GM18517 (cell line): ENCODE results near the gene CAPZA1.

Experiments used
- ATAC-seq: cut with Tn5 transposase; IDR thresholded peaks from one replicate; pipeline ENCODE4 v1.9.1; 2021; ENCODE audit warnings: mild to moderate bottlenecking, moderate library complexity; ENCODE audit not compliant: unreplicated experiment

CAPZA1 gene

GRCh38 chr1:112699425-112700144 lies 80.0 kb downstream of the CAPZA1 start:
- no peak for ATAC-seq

GRCh38 chr1:112700290-112701226 lies 80.9 kb downstream of the CAPZA1 start:
- ATAC-seq = peak; percentile 42

DNA sequence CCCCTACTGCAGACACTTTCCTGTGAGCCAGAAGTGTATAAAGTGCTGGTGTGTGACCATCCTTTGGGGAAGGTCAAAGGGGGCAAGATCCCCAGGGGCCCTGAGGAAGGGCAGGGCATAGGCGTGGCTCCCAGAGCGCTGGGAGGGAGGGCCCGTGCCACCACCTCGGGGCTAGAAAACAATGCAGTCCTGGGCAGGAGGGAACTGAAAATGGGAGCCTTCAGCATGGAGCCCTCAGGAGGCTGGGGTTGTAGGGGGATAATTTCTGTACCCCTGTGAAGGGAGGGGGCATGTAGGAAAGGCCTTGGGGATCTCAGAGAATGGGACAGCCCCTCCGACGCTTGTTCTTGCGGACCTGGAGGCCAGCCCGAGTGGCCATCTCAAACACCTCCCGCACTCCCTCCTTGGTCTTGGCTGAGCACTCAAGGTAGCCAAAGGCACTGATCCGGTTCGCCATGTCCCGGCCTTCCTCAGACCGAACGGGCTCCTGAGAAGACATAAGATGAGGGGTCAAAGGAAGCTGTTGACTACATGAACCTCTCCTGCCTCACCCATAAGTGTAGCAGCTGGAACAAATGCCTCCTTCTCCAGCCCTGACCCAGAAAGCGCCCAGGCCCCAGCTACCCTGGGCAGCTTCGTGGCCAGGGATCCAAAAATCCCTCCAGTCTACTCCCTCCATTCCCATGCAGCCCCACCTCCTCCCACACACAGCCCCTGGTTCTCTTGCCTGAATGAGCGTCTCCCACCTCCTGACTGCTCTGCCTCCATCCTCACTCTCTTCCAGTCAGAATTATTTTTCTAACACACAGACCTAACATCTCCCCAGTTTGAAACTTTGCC lies 81.8 kb downstream of the CAPZA1 start:
- ATAC-seq = no peak

DNA sequence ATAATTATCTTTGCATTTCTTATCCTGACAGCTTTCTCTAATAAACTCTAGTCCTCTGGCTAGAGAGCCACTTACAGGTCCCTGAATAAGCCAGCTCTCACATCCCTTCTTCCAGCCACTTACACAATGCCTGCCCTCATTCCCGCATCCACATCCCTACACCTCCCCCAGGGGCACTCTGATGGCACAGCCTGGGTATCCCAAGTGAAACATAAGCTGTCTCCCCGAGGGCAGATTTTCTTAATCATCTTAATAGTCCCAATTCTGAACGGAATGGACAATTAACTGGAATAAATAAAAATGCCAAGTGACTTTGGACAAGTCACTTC lies 82.4 kb downstream of the CAPZA1 start:
- ATAC-seq = no peak

DNA sequence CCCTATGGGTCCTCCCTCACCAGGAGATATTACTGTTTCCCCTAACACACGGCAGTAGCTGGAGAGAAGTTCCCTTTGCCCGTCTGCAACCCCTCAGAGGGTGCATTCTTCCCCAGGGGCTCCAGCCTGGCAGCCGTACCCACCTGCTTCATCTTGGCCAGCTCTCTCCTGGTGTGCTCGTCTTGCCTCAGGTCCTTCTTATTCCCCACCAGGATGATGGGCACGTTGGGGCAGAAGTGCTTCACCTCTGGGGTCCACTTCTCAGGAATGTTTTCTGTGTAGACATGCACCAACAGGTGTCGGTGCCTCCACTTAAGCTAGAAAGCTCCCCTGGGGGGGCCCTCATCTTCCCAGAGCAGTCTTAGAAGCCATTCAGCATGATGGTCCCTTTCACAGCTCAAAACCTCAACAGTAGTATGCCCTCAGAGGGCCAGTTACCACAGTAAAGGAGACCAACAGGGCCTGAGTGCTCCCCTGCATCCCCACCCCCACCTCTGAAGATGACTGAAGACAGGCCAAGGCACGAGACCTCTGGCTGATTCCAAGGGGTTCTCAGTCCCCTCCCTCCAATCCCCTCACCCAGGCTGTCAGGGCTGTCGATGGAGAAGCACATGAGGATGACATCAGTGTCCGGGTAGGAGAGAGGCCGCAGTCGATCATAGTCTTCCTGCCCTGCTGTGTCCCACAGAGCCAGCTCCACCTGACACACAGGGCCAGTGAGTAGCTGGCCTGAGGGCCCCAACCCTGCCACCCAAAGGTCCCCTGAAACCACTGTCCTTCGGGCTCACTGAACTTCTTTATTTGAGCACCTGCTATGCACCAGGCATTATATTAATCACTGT lies 83.0 kb downstream of the CAPZA1 start:
- ATAC-seq = no peak

GRCh38 chr1:112703706-112704105 lies 84.1 kb downstream of the CAPZA1 start:
- no peak for ATAC-seq

GRCh38 chr1:112704391-112704933 lies 84.8 kb downstream of the CAPZA1 start:
- ATAC-seq = no peak

DNA sequence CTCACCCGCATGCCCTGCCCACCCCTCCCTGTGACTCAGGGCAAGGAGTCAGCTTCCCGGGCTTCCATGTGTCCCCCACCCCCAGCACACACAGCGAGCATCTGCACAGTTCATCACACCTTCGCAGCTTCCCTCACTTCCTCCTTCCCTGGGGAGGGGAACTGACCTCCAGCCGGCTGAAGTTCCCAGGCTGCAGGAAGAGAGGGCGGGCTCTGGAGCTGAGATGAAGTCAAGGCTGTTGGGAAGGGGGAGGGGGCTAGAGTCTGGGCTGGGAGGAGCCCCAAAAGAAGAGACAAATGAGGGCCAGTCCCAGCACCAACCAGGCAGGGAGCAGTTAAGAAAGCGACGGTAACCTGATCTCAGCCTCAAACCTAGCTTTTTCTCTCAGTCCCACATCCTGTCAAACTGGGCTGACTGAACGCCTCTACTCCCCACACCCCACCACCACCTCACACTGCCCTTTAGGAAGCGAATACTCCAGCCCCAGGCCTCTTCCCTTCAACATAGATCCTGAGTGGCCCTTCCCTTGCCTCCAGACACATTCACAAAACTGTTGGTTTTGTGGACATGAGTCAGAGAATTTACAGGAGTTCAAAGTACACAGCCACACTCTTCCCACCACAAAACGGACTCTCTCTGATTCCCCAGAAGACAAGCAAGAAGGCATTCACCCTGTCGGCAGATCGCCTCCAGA lies 85.4 kb downstream of the CAPZA1 start:
- ATAC-seq = peak; percentile 51

DNA sequence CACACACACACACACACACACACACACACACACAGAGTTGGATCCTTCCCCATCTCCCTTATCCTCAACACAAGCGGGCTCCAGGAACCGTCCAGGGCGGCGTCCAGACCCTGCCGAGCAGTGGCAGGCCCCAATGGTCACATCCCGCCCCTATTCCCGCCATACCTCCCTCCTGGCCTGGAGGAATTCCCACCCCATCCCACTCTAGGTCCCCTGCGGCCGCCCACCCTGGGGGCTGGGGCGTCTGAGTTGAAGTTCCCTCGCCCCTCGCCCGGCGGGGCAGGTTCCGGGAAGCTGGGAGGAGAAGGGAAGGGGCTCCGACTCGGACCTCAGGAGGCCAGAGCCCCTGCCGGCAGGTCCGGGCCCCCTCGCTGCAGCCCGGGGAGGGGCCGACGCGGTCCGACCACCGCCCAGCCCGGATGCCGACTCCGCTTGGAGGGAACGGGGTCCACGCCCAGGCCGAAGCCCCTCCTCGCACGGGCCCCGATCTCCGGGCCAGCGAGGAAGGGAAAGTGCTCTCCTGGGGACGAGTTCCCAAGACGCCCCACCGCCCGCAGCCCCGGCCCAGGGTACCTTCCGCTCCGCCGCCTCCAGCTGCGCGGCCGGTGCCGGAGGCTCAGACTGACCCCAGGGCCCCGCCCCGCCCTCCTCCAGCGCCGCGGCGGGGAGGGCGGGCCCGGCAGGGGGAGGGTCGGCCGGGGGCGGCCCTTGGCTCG lies 87.0 kb downstream of the CAPZA1 start, which contains the start of gene RHOC:
RHOC (minus strand) TSS at position 623 of the 716 bp plus-strand sequence. CDS start 3,328 bp downstream, outside the sequence.
- peak; percentile 55 for ATAC-seq

DNA sequence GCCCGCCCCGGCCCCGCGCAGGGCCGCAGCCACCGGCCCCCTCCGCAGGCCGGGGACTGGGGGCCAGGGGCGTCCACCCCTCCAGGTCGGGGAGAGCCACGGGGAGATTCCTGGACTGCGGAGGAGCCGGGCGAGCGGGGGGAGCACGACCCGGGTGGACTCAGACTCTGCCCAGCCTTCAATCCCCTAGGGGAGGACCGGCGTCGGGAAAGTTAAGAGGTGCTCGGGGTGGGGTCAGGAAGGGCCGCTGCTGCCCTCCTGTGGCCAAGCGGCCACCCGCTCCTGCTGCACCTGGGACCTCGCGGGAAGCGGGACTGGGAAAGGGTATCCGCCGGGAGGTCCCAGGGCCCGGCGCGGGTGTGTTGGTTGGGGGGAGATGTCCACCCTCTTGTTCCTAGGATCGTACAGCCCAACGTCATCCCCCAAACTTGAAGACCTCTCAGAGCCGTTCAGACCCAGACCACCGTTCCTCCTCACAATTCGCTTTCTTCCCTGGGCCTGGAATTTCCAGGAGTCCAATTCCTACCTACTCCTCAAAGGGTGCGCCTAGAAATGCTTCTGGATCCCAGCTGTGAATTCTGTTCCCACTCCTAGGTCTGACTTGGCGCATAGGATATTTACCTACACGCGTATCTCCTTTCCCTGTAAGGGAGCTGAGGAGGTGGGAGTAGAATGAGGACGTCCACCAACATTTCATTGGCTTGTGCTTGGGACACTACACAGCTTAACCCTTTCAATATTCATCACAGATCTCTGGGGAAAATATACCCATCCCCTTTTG lies 87.8 kb downstream of the CAPZA1 start:
- ATAC-seq = peak; percentile 61

DNA sequence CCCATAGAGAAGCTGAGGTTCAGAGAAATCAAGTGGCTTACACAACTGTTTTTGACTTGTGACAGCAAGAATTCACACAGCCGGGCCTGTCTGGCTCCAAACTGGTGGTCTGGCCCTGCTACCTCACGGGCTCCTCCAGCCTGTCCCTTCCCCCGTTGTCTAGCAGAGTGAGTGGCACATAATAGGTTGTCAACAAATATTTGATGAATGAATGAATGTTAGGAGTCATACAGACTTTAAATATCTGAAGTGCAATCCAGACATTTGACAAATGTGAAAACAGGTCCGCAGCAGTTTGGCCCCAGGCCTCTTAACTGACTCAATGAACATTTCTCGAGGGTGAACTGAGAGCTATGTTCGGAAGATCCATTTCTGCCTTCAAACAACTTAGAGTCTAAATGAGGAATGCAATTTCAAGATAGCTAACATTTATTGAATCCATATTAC lies 88.4 kb downstream of the CAPZA1 start:
- ATAC-seq = no peak

DNA sequence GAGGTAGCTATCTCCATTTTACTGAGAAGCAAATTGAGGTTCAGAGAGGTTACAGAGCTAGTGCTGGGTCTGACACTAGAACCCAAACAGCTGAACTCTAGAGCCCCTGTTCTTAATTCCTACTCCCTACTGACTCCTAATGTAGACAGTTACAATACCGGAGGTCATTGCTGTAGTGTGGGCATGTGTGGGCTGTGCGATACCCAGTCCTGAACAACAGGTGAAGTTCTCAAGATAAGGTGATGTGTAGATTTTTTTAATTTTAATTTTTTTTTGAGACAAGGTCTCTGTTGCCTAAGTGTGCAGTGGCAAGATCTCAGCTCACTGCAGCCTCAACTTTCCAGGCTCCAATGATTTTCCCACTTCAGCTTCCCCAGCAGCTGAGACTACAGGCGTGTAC lies 88.9 kb downstream of the CAPZA1 start:
- no peak for ATAC-seq

GRCh38 chr1:112710159-112710558 lies 90.5 kb downstream of the CAPZA1 start:
- no peak for ATAC-seq

DNA sequence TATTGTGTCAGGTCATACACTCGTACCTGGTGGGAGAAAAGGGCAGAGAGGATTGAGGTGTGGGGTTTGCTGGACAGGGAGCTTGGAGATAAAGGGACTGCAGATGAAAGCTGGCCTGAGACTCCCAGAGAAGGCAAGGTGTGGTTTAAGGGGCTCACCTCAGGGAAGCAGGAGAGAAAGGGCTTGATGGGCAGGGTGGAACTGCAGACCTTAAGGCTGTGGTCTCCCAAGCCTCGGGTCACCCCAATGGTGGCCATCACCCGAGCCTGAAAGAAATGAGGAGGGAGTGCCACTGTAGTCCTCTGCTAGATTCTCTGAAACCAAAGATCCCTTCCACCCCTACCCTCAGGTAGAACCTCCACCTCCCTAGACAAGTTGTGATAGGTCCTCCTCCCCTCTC lies 91.0 kb downstream of the CAPZA1 start:
- ATAC-seq = no peak

DNA sequence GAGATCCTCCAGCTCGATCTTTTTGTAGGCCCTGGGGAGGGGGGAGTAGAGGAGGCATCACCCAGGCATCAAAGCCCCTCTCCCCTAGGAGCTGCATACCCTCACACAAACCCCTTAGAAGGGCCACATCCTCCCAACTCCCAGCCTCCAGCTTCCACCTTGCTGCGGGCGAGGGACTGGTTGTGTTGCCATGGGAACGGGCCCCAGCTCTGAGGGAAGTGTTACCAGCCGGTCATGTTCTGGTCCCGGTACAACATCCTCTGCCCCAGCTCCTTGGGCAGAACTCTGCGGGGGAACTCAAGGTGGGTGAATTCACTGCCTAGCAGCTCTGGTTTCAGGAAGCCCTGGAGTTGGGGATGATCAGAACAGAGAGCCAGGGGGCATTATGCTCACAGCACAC lies 91.4 kb downstream of the CAPZA1 start:
- ATAC-seq = no peak

DNA sequence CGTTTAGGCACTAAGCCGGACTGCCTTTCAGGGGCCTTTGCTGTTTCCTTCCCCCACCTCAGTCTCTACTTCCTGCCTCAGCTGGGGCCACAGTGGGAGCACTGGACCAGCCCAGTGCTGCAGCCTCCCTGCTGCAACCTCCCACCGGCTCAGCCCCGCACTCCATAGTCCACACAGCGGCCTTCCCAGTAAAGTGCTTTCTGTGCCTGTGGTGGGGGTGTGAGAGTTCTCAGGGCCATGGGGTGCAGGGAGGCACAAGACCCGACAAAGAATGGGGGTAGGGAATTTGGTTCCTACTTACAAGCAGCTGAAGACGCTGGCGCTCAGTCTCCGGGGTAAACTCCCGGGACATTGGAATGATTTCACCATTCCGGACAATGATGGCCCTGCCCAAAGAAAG lies 92.0 kb downstream of the CAPZA1 start:
- no peak for ATAC-seq

DNA sequence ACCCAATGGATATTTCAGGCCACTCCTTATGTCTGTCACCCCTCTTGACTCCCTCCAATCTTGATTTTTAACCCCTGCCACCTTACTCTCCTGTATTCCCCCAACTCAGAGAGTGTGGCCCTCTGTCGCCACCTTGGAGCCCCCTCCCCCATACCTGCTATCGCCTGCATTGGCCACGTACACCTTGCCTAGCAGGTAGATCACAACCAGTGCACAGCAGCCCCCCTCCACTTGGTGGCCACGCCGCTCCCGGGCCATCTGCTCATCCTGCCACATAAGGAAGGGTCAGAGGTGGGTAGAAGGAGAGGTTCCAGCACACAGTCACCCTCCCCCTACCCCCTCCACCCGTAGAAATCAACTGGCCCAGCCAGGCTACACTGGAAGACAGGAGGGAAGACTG lies 92.6 kb downstream of the CAPZA1 start:
- ATAC-seq = no peak

- ATAC-seq = no peak
These were observed 93.1 kb downstream of the CAPZA1 start for GRCh38 chr1:112712701-112713128.
